HepG2 (cell line): ENCODE data around the gene MILR1. TPM values are rescaled to one million over a fixed set of nuclear protein-coding genes. Genes with fewer than 3 reads are reported as not detected.

Experiments
- AKAP8 ChIP-seq: sonication (generic); formaldehyde crosslinking; IDR thresholded peaks from 2 replicates; pipeline ENCODE4 v1.5.1; 2020; ENCODE audit warnings: mild to moderate bottlenecking, missing genetic modification reagents
- PRDM10 ChIP-seq: sonication (generic); formaldehyde crosslinking; IDR thresholded peaks from 2 replicates; pipeline ENCODE4 v1.4.0; 2020; ENCODE audit warnings: low read depth, missing genetic modification reagents
- SCMH1 ChIP-seq: sonication (generic); formaldehyde crosslinking; IDR thresholded peaks from 2 replicates; pipeline ENCODE4 v1.9.0; 2021; ENCODE audit warnings: missing genetic modification reagents, mild to moderate bottlenecking, borderline replicate concordance
- SOX13 ChIP-seq, 3 experiments: fragments of 450-650 bp in 1 of 3; sonication (generic) in 1 of 3; formaldehyde crosslinking in 1 of 3; IDR thresholded peaks in 2 of 3; conservative IDR thresholded peaks in 1 of 3; 2 replicates each; pipeline versions ENCODE4 v1.5.0 to v1.6.1; 2016 to 2020; ENCODE audit warnings: antibody characterized with exemption in 1 of 3, mild to moderate bottlenecking in 1 of 3, missing compliant biosample characterization in 1 of 3, missing genetic modification reagents in 1 of 3, moderate library complexity in 1 of 3
- TRIM24 ChIP-seq: sonication (generic); formaldehyde crosslinking; IDR thresholded peaks from 2 replicates; pipeline ENCODE4 v1.8.0; 2022; ENCODE audit warnings: mild to moderate bottlenecking, missing genetic modification reagents
- ZBED4 ChIP-seq: sonication (generic); formaldehyde crosslinking; IDR thresholded peaks from 2 replicates; pipeline ENCODE4 v1.4.0; 2020; ENCODE audit warnings: missing genetic modification reagents, borderline replicate concordance
- ZBTB42 ChIP-seq: sonication (generic); formaldehyde crosslinking; IDR thresholded peaks from 2 replicates; pipeline ENCODE4 v1.5.0; 2020; ENCODE audit warnings: mild to moderate bottlenecking, missing genetic modification reagents
- ZEB1 ChIP-seq: IDR thresholded peaks from 2 replicates; pipeline ENCODE4 v1.6.1; 2012; ENCODE audit warnings: mild to moderate bottlenecking, low read depth, inconsistent platforms; ENCODE audit not compliant: insufficient replicate concordance
- ZIK1 ChIP-seq: sonication (generic); formaldehyde crosslinking; IDR thresholded peaks from 2 replicates; pipeline ENCODE4 v1.5.0; 2020; ENCODE audit warnings: mild to moderate bottlenecking, low read depth, missing genetic modification reagents, borderline replicate concordance
- ZNF101 ChIP-seq: sonication (generic); formaldehyde crosslinking; IDR thresholded peaks from 2 replicates; pipeline ENCODE4 v1.4.0; 2020; ENCODE audit warnings: mild to moderate bottlenecking, low read depth, missing genetic modification reagents, borderline replicate concordance
- ZNF225 ChIP-seq: sonication (generic); formaldehyde crosslinking; IDR thresholded peaks from 2 replicates; pipeline ENCODE4 v1.4.0; 2020; ENCODE audit warnings: mild to moderate bottlenecking, missing genetic modification reagents
- ZNF235 ChIP-seq: sonication (generic); formaldehyde crosslinking; IDR thresholded peaks from 2 replicates; pipeline ENCODE4 v1.8.1; 2023; ENCODE audit warnings: mild to moderate bottlenecking, missing genetic modification reagents, borderline replicate concordance
- ZNF777 ChIP-seq: sonication (generic); formaldehyde crosslinking; IDR thresholded peaks from 2 replicates; pipeline ENCODE4 v1.4.0; 2020; ENCODE audit warnings: missing genetic modification reagents
- ZNF784 ChIP-seq: sonication (generic); formaldehyde crosslinking; IDR thresholded peaks from 2 replicates; pipeline ENCODE4 v1.5.1; 2020; ENCODE audit warnings: missing genetic modification reagents, mild to moderate bottlenecking, borderline replicate concordance
- ZNF850 ChIP-seq: sonication (generic); formaldehyde crosslinking; conservative IDR thresholded peaks from 2 replicates; pipeline ENCODE4 v1.9.0; 2021; ENCODE audit warnings: mild to moderate bottlenecking, missing genetic modification reagents
- ZSCAN21 ChIP-seq: sonication (generic); formaldehyde crosslinking; IDR thresholded peaks from 2 replicates; pipeline ENCODE4 v1.8.0; 2022; ENCODE audit warnings: mild to moderate bottlenecking, missing genetic modification reagents, moderate library complexity, borderline replicate concordance
- polyA plus RNA-seq, 8 experiments: library from polyadenylated mRNA; depleted of rRNA in 3 of 8; stranded (reverse) in 7 of 8; unstranded in 1 of 8; fragments of >200 nt; fragmentation: Illumina TruSeq in 4 of 8; extraction: Trizol in 4 of 8; gene quantifications; 2 replicates each; pipeline versions ENCODE4 v1.2.1 to v1.2.3, GENCODE V29; 2011 to 2016; ENCODE audit warnings: low read depth in 4 of 8, missing spikeins in 1 of 8, mixed read lengths in 1 of 8; ENCODE audit not compliant: insufficient read depth in 1 of 8
- total RNA-seq, 5 experiments: library from RNA; depleted of rRNA; stranded (reverse); fragments of >200 nt; fragmentation: Illumina TruSeq; extraction: Trizol; gene quantifications; 2 replicates each; pipeline ENCODE4 v1.2.3, GENCODE V29; 2016; ENCODE audit warnings: low read depth in 1 of 5
- TF ChIP-seq, protein P1 (sequence below): sonication (generic); formaldehyde crosslinking; IDR thresholded peaks from 2 replicates; pipeline ENCODE4 v1.4.0; 2020; ENCODE audit warnings: missing genetic modification reagents

The MILR1 gene
- total and polyA plus RNA-seq, 2 of the 13 experiments (the other 11 are each of a cell fraction or from before 2014, with no cell fraction given) = 0.27 to 1.7 TPM

GRCh38 chr17:64506576-64507412 is 57.9 kb downstream of the MILR1 start, which contains the start of gene CEP95 (continued):
- TF ChIP-seq ZNF784 (CRISPR knock-in tag) = 0 out of 2 replicates have a peak, but pooled peaks have one; percentile 76
- peak; percentile 5 for TF ChIP-seq ZEB1
- peak; percentile 76 for TF ChIP-seq ZNF235
- peak; percentile 42; the same call in 1 of the 2 replicates for TF ChIP-seq ZBED4 (CRISPR knock-in tag)
- TF ChIP-seq AKAP8 (CRISPR knock-in tag) = no peak; the same call in 1 of the 2 replicates
- TF ChIP-seq SOX13 (IDR thresholded peaks at IDR 0.05) = no peak; the same call in 1 of the 2 replicates
- peak in 1 of 2 experiments; percentile 37; a peak in 2 of 4 replicates for TF ChIP-seq SOX13 (CRISPR knock-in tag; conservative IDR thresholded peaks at IDR 0.05 in 1 of 2, IDR thresholded peaks at IDR 0.05 in 1 of 2)
- no peak; the same call in none of the 2 replicates for TF ChIP-seq ZNF225
- TF ChIP-seq, protein P1, sequence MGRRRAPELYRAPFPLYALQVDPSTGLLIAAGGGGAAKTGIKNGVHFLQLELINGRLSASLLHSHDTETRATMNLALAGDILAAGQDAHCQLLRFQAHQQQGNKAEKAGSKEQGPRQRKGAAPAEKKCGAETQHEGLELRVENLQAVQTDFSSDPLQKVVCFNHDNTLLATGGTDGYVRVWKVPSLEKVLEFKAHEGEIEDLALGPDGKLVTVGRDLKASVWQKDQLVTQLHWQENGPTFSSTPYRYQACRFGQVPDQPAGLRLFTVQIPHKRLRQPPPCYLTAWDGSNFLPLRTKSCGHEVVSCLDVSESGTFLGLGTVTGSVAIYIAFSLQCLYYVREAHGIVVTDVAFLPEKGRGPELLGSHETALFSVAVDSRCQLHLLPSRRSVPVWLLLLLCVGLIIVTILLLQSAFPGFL (CRISPR knock-in tag) = 0 out of 2 replicates have a peak, but pooled peaks have one; percentile 88
- peak; percentile 79 for TF ChIP-seq ZNF777
- no peak; the same call in none of the 2 replicates for TF ChIP-seq PRDM10 (CRISPR knock-in tag)
- 0 out of 2 replicates have a peak, but pooled peaks have one; percentile 30 for TF ChIP-seq ZNF101
- TF ChIP-seq ZNF850 (CRISPR knock-in tag) = 0 out of 2 replicates have a peak, but pooled peaks have one; percentile 72
- peak; percentile 49; the same call in 1 of the 2 replicates for TF ChIP-seq ZIK1 (CRISPR knock-in tag)
- TF ChIP-seq SCMH1 (CRISPR knock-in tag) = no peak
- no peak for TF ChIP-seq TRIM24 (CRISPR knock-in tag)
- peak; percentile 91 for TF ChIP-seq ZSCAN21 (CRISPR knock-in tag)
- 0 out of 2 replicates have a peak, but pooled peaks have one; percentile 60 for TF ChIP-seq ZBTB42 (CRISPR knock-in tag)
